GM21529 (cell line): Measurements from ENCODE around the gene ZNF526.

Source experiments
- ATAC-seq: cut with Tn5 transposase; IDR thresholded peaks from one replicate; pipeline ENCODE4 v1.9.1; 2021; ENCODE audit not compliant: unreplicated experiment

Gene ZNF526

GRCh38 chr19:42220751-42221097 is 612 bp downstream of the ZNF526 start:
- no peak for ATAC-seq

DNA sequence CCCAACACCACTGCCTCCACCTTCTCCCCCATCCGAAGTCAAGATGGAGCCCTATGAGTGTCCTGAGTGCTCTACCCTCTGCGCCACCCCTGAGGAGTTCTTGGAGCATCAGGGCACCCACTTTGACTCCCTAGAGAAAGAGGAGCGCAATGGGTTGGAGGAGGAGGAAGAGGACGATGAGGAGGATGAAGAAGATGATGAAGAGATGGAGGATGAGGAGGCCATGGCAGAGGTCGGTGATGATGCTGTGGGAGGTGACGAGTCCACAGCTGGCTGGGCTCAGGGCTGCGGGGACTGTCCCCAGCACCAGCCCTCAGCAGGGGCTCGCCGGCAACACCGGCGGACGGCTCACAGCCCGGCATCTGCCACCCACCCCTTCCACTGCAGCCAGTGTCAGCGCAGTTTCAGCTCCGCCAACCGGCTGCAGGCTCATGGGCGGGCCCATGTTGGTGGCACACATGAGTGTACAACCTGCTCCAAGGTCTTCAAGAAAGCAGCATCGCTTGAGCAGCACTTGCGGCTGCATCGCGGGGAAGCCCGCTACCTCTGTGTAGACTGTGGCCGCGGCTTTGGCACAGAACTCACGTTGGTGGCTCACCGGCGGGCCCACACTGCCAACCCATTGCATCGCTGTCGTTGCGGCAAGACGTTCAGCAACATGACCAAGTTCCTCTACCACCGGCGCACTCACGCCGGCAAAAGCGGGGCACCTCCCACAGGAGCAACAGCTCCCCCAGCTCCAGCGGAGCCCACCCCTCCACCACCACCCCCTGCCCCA is 5.0 kb downstream of the ZNF526 start:
- ATAC-seq = no peak

- ATAC-seq = no peak
Measured at GRCh38 chr19:42225718-42226292, 5.7 kb downstream of the ZNF526 start.

DNA sequence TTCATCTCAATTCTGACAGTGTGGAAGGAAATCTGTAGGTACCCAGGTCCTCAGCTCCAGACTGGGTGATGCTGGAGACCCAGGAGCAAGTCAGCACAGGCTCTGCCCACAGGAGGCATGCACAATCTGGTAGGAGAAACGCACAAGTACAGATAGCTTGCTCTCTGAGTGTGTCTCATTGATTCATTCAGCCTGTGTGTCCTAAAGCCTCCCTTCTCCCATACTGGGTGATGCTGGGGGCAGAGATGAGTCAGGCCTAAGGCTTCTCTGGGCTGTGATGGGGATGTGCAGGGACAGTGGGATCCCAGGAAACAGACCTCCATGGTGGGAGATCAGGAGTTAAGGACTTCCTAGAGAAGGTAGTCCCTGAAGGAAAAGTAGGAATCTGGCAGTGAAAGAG is 6.8 kb downstream of the ZNF526 start:
- ATAC-seq = no peak

DNA sequence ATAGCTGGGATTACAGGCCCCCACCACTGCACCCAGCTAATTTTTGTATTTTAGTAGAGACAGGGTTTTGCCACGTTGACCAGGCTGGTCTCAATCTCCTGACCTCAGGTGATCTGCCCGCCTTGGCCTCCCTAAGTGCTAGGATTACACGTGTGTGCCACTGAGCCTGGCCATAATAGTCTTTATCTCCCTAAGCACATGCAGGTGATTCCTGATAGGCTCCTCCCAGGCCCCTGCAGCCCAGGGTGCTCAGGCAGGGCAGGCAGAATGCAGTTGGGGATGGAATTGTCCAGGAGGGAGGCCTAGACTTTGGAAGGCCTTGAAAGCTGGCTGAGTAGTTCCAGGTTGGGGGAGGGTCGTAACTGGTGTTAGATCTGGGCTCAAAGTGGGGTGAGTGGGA is 8.5 kb downstream of the ZNF526 start:
- ATAC-seq = no peak

GRCh38 chr19:42229301-42229854 is 9.3 kb downstream of the ZNF526 start:
- no peak for ATAC-seq

GRCh38 chr19:42229855-42230351 is 9.8 kb downstream of the ZNF526 start:
- no peak for ATAC-seq

DNA sequence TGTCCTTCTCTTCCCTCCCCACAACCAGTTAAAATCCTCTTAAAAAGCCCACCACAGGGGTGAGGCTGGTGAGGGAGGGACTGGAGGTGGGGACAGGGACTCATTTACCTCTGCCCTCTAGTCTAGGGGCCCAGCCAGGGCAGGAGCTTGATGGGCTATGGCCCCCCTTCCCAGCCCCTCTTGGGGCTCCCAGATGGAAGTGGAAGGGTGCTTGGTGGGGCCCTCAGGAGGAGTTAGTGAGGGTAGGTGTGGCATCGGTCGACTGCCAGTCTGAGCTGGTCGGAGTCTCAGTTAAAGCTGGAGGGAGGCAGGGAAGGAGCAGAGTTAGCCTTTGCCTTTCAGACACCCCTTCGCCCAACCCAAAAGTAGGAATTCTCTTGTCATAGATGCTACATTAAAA is 10.5 kb downstream of the ZNF526 start:
- ATAC-seq = no peak

- no peak for ATAC-seq
Measured at GRCh38 chr19:42232435-42232834, 12.3 kb downstream of the ZNF526 start.

DNA sequence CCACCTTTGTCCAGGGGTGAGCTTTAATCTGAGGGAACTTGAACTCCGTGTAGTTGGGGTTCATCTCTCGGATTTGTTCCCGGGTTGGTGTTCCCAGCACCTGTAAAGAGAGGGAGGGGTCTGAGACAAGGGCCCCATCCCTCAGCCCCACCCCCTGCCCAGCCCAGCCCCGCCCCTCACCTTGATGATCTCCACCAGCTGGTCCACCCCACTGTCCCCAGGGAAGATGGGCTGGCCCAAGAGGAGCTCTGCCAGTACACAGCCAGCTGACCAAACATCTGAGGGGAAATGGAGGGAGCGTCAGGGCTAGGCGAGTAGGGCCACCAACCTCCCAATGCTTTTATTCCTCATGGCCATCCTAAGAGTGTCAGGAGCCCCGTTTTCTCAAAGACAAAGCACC is 13.0 kb downstream of the ZNF526 start:
- no peak for ATAC-seq

GRCh38 chr19:42233678-42234292 is 13.7 kb downstream of the ZNF526 start:
- no peak for ATAC-seq

GRCh38 chr19:42234364-42234763 is 14.3 kb downstream of the ZNF526 start:
- ATAC-seq = no peak

GRCh38 chr19:42235181-42235580 is 15.1 kb downstream of the ZNF526 start:
- ATAC-seq = no peak

- ATAC-seq = no peak
Measured at GRCh38 chr19:42239544-42240220, 19.6 kb downstream of the ZNF526 start.

GRCh38 chr19:42241279-42241678 is 21.2 kb downstream of the ZNF526 start:
- no peak for ATAC-seq

- peak; percentile 0 for ATAC-seq
Measured at GRCh38 chr19:42242069-42242511, 22.0 kb downstream of the ZNF526 start.

GRCh38 chr19:42242512-42243409 is 22.6 kb downstream of the ZNF526 start, which contains the start of gene GSK3A:
Gene GSK3A, minus strand, starts transcription at chr19:42242602. Its CDS starts 137 bp downstream, at chr19:42242465.
- peak; percentile 64 for ATAC-seq

- ATAC-seq = no peak
Measured at GRCh38 chr19:42244347-42245220, 24.5 kb downstream of the ZNF526 start.

DNA sequence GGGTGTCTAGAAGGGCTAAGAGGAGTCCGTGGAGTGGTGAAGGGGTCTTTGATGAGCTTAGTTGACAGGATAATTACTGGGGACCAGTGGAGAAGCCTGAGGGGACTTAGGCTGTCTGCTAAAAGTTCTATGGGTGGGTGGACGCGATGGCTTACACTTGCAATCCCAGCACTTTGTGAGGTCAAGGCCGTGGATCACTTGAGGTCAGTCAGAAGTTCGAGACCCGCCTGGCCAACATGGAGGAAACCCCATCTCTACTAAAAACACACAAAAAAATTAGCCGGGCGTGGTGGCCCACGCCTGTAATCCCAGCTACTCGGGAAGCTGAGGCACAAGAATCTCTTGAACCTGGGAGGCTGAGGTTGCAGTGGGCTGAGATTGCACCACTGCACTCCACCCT is 25.1 kb downstream of the ZNF526 start:
- ATAC-seq = no peak
